ENCODE measurements around the gene SLAIN2. TPM values are rescaled to one million over a fixed set of nuclear protein-coding genes. Genes with fewer than 3 reads are reported as not detected.
A peak's percentile ranks its signal among the peaks of the same experiment; 100 is the strongest.

SLAIN2 gene
- total and polyA plus RNA-seq, 11 donors, result 26.0 to 178 (median 124) TPM

DNA sequence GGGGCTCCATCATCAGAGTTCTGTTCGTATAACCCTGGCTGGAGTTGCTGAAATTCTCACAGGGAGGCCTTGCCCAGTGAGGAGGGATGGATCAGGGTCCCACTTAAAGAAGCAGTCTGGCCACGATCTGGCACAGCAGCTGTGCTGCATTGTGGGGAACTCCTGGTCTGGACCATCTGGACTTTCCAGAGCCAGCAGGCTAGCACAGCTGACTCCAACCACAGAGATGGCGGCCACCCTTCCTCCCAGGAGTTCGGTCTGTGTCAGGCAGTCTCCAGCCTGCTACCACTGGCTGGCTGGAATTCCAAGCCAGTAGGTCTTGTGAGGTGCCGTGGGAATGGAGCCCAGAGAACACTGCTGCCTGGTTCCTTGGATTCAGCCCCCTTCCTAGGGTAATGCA is 62.0 kb downstream of the SLAIN2 start:
- no peak for DNase-seq
- Histone ChIP-seq H3K36me3 (peaks cover 0 to 31% (median 13%) of the 10 kb centered on the region in 9 donors), H3K9me3 (no peaks in the 10 kb centered on the region), H3K4me1 (no peaks in the 10 kb centered on the region), H3K27me3 (no peaks in the 10 kb centered on the region), H3K27ac (no peak overlapping the region), H3K4me3 (no peak overlapping the region)
- TF ChIP-seq CTCF (IDR thresholded peaks at IDR 0.05) (no peak), POLR2A (IDR thresholded peaks at IDR 0.05) (no peak)
- intact Hi-C loops (cut with DNase I), result no loop called here
- peak in 2 of 4 donors; percentile 34 to 36 for ATAC-seq
- 85 to 100% (median 94%) methylated on average over 3 to 5 of the region's 5 CpGs for WGBS, 4 donors

DNA sequence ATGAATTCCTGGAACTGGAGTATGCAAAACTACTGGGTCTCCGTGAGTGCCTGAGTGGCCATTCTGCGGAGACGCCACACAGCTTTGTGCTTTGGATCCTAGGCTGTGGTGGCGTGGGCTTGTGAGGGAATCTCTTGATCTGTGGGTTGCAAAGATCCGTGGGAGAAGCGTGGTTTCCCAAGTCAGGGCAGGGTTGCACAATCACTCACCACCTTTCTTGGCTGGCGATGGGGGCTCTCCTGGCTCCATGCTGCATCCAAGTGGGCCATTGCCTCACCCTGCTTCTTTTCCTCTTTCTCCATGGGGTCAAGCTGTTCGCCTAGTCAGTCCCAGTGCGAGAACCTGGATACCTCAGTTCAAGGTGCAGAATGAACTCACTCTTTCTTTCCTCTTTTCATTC is 62.5 kb downstream of the SLAIN2 start:
- TF ChIP-seq POLR2A (IDR thresholded peaks at IDR 0.05) (no peak), CTCF (IDR thresholded peaks at IDR 0.05) (no peak)
- Histone ChIP-seq H3K36me3 (peaks cover 0 to 32% (median 13%) of the 10 kb centered on the region in 9 donors), H3K4me3 (no peak overlapping the region), H3K9me3 (no peaks in the 10 kb centered on the region), H3K4me1 (no peaks in the 10 kb centered on the region), H3K27ac (no peak overlapping the region), H3K27me3 (no peaks in the 10 kb centered on the region)
- intact Hi-C loops (cut with DNase I), result no loop called here
- ATAC-seq, result no peak
- DNase-seq, result no peak
- WGBS, 4 donors, result 96 to 99% (median 96%) methylated on average over 8 to 9 of the region's 9 CpGs

GRCh38 chr4:48405924-48406323 is 64.6 kb downstream of the SLAIN2 start:
- no peaks in the 10 kb centered on the region for H3K4me1 ChIP-seq
- no peaks in the 10 kb centered on the region for H3K9me3 ChIP-seq
- no peaks in the 10 kb centered on the region for H3K27me3 ChIP-seq
- DNase-seq (no peak), ATAC-seq (no peak)
- TF ChIP-seq CTCF (IDR thresholded peaks at IDR 0.05), result no peak
- TF ChIP-seq POLR2A (IDR thresholded peaks at IDR 0.05), result no peak
- 91 to 97% (median 95%) methylated on average over 3 of the region's 3 CpGs for WGBS, 4 donors
- intact Hi-C loops (cut with DNase I), result no loop called here
- peaks cover 0 to 46% (median 27%) of the 10 kb centered on the region in 9 donors for H3K36me3 ChIP-seq
- no peak overlapping the region for H3K27ac ChIP-seq
- H3K4me3 ChIP-seq, result no peak overlapping the region

DNA sequence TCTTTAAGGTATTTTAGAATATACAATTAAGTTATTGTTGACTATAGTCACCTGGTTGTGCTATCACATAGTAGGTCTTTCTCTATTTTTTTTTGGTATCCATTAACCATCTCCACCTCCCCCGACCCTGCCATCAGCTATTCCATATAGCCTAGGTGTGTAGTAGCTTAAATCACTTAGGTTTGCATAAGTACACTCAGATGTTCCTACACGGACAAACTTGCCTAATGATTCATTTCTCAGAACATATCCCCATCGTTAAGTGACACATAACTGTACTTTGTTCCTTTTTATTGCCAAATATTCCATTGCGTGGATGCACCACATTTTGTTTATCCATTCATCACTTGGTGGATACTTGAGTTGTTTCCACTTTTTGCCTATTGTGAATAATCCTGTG is 67.9 kb downstream of the SLAIN2 start:
- Histone ChIP-seq H3K36me3 (peaks cover 0 to 49% (median 14%) of the 10 kb centered on the region in 9 donors), H3K9me3 (no peaks in the 10 kb centered on the region), H3K27me3 (no peaks in the 10 kb centered on the region), H3K4me3 (no peak overlapping the region), H3K4me1 (peaks cover 0 to 8% (median 0%) of the 10 kb centered on the region in 12 donors), H3K27ac (no peak overlapping the region)
- ATAC-seq (no peak), DNase-seq (no peak)
- intact Hi-C loops (cut with DNase I), result no loop called here
- 95 to 98% (median 97%) methylated on average over 4 of the region's 4 CpGs for WGBS, 4 donors
- no peak for TF ChIP-seq CTCF (IDR thresholded peaks at IDR 0.05)
- no peak for TF ChIP-seq POLR2A (IDR thresholded peaks at IDR 0.05)

All from heart left ventricle (tissue), 16 donors.